ENCODE results near the gene CCDC85C. TPM values are rescaled to one million over a fixed set of nuclear protein-coding genes. Genes with fewer than 3 reads are reported as not detected.

CCDC85C gene
- polyA plus RNA-seq, 2 donors = 30.1 to 51.0 TPM

- Histone ChIP-seq H3K36me3 (ENCODE audit: control insufficient read depth in 2 of 2, insufficient read depth in 2 of 2, low read length in 1 of 2) (peaks cover 0 to 2% of the 10 kb centered on the region in 2 donors), H3K4me1 (ENCODE audit: control insufficient read depth in 2 of 2, insufficient read depth in 2 of 2, low read length in 1 of 2) (peaks cover 12 to 54% of the 10 kb centered on the region in 2 donors), H3K27ac (ENCODE audit: low read depth in 2 of 2, low read length in 1 of 2) (peak overlapping the region; percentile 13 to 38), H3K4me3 (ENCODE audit: low read depth in 1 of 2, low read length in 2 of 2) (no peak overlapping the region), H3K27me3 (ENCODE audit: control insufficient read depth in 1 of 2, insufficient read depth in 2 of 2, low read length in 2 of 2) (no peaks in the 10 kb centered on the region), H3K9me3 (ENCODE audit: control insufficient read depth in 2 of 2, insufficient read depth in 1 of 2, low read depth in 1 of 2, low read length in 1 of 2) (no peaks in the 10 kb centered on the region)
- WGBS, 2 donors = 79 to 85% methylated on average over 12 of the region's 12 CpGs
These were observed 33.3 kb downstream of the CCDC85C start for GRCh38 chr14:99570544-99571302.

GRCh38 chr14:99569725-99570543 is 34.1 kb downstream of the CCDC85C start:
- no peak overlapping the region for H3K4me3 ChIP-seq (ENCODE audit: low read depth in 1 of 2, low read length in 2 of 2)
- 71 to 75% methylated on average over 13 to 14 of the region's 14 CpGs for WGBS, 2 donors
- H3K27me3 ChIP-seq (ENCODE audit: control insufficient read depth in 1 of 2, insufficient read depth in 2 of 2, low read length in 2 of 2) = no peaks in the 10 kb centered on the region
- no peaks in the 10 kb centered on the region for H3K9me3 ChIP-seq (ENCODE audit: control insufficient read depth in 2 of 2, insufficient read depth in 1 of 2, low read depth in 1 of 2, low read length in 1 of 2)
- H3K4me1 ChIP-seq (ENCODE audit: control insufficient read depth in 2 of 2, insufficient read depth in 2 of 2, low read length in 1 of 2) = peaks cover 13 to 50% of the 10 kb centered on the region in 2 donors
- H3K36me3 ChIP-seq (ENCODE audit: control insufficient read depth in 2 of 2, insufficient read depth in 2 of 2, low read length in 1 of 2) = peaks cover 0 to 2% of the 10 kb centered on the region in 2 donors
- H3K27ac ChIP-seq (ENCODE audit: low read depth in 2 of 2, low read length in 1 of 2) = peak overlapping the region; percentile 13 to 34

- Histone ChIP-seq H3K4me3 (ENCODE audit: low read depth in 1 of 2, low read length in 2 of 2) (no peak overlapping the region), H3K27me3 (ENCODE audit: control insufficient read depth in 1 of 2, insufficient read depth in 2 of 2, low read length in 2 of 2) (no peaks in the 10 kb centered on the region), H3K9me3 (ENCODE audit: control insufficient read depth in 2 of 2, insufficient read depth in 1 of 2, low read depth in 1 of 2, low read length in 1 of 2) (no peaks in the 10 kb centered on the region), H3K4me1 (ENCODE audit: control insufficient read depth in 2 of 2, insufficient read depth in 2 of 2, low read length in 1 of 2) (peaks cover 13 to 46% of the 10 kb centered on the region in 2 donors), H3K36me3 (ENCODE audit: control insufficient read depth in 2 of 2, insufficient read depth in 2 of 2, low read length in 1 of 2) (peaks cover 0 to 2% of the 10 kb centered on the region in 2 donors), H3K27ac (ENCODE audit: low read depth in 2 of 2, low read length in 1 of 2) (peak overlapping the region; percentile 8 to 53)
- WGBS, 2 donors = 58 to 62% methylated on average over 22 of the region's 22 CpGs
These were observed 35.1 kb downstream of the CCDC85C start for GRCh38 chr14:99568567-99569560.

- Histone ChIP-seq H3K27ac (ENCODE audit: low read depth in 2 of 2, low read length in 1 of 2) (peak overlapping the region; percentile 66 to 84), H3K4me1 (ENCODE audit: control insufficient read depth in 2 of 2, insufficient read depth in 2 of 2, low read length in 1 of 2) (peaks cover 17 to 58% of the 10 kb centered on the region in 2 donors), H3K4me3 (ENCODE audit: low read depth in 1 of 2, low read length in 2 of 2) (no peak overlapping the region), H3K36me3 (ENCODE audit: control insufficient read depth in 2 of 2, insufficient read depth in 2 of 2, low read length in 1 of 2) (peaks cover 0 to 2% of the 10 kb centered on the region in 2 donors), H3K27me3 (ENCODE audit: control insufficient read depth in 1 of 2, insufficient read depth in 2 of 2, low read length in 2 of 2) (no peaks in the 10 kb centered on the region), H3K9me3 (ENCODE audit: control insufficient read depth in 2 of 2, insufficient read depth in 1 of 2, low read depth in 1 of 2, low read length in 1 of 2) (no peaks in the 10 kb centered on the region)
- 76 to 82% methylated on average over 20 of the region's 20 CpGs for WGBS, 2 donors
These were observed 37.3 kb downstream of the CCDC85C start for GRCh38 chr14:99566390-99567354.

- 31 to 34% methylated on average over 7 of the region's 7 CpGs for WGBS, 2 donors
- H3K4me1 ChIP-seq (ENCODE audit: control insufficient read depth in 2 of 2, insufficient read depth in 2 of 2, low read length in 1 of 2) = peaks cover 17 to 62% of the 10 kb centered on the region in 2 donors
These were observed 38.0 kb downstream of the CCDC85C start for GRCh38 chr14:99566009-99566389.

GRCh38 chr14:99565383-99565782 is 38.6 kb downstream of the CCDC85C start:
- Histone ChIP-seq H3K4me1 (ENCODE audit: control insufficient read depth in 2 of 2, insufficient read depth in 2 of 2, low read length in 1 of 2) (peaks cover 17 to 67% of the 10 kb centered on the region in 2 donors), H3K36me3 (ENCODE audit: control insufficient read depth in 2 of 2, insufficient read depth in 2 of 2, low read length in 1 of 2) (peaks cover 0 to 3% of the 10 kb centered on the region in 2 donors), H3K4me3 (ENCODE audit: low read depth in 1 of 2, low read length in 2 of 2) (no peak overlapping the region), H3K27ac (ENCODE audit: low read depth in 2 of 2, low read length in 1 of 2) (peak overlapping the region; percentile 66 to 96), H3K9me3 (ENCODE audit: control insufficient read depth in 2 of 2, insufficient read depth in 1 of 2, low read depth in 1 of 2, low read length in 1 of 2) (no peaks in the 10 kb centered on the region), H3K27me3 (ENCODE audit: control insufficient read depth in 1 of 2, insufficient read depth in 2 of 2, low read length in 2 of 2) (no peaks in the 10 kb centered on the region)
- 60 to 67% methylated on average over 4 of the region's 4 CpGs for WGBS, 2 donors

More at GRCh38 chr14:99566009-99566389, 38.0 kb downstream of the CCDC85C start:
- Histone ChIP-seq H3K27ac (ENCODE audit: low read depth in 2 of 2, low read length in 1 of 2) (peak overlapping the region; percentile 66 to 84), H3K9me3 (ENCODE audit: control insufficient read depth in 2 of 2, insufficient read depth in 1 of 2, low read depth in 1 of 2, low read length in 1 of 2) (no peaks in the 10 kb centered on the region), H3K27me3 (ENCODE audit: control insufficient read depth in 1 of 2, insufficient read depth in 2 of 2, low read length in 2 of 2) (no peaks in the 10 kb centered on the region), H3K4me3 (ENCODE audit: low read depth in 1 of 2, low read length in 2 of 2) (no peak overlapping the region), H3K36me3 (ENCODE audit: control insufficient read depth in 2 of 2, insufficient read depth in 2 of 2, low read length in 1 of 2) (peaks cover 0 to 2% of the 10 kb centered on the region in 2 donors)

- Histone ChIP-seq H3K4me3 (ENCODE audit: low read depth in 1 of 2, low read length in 2 of 2) (no peak overlapping the region), H3K4me1 (ENCODE audit: control insufficient read depth in 2 of 2, insufficient read depth in 2 of 2, low read length in 1 of 2) (peaks cover 17 to 64% of the 10 kb centered on the region in 2 donors), H3K9me3 (ENCODE audit: control insufficient read depth in 2 of 2, insufficient read depth in 1 of 2, low read depth in 1 of 2, low read length in 1 of 2) (no peaks in the 10 kb centered on the region), H3K27ac (ENCODE audit: low read depth in 2 of 2, low read length in 1 of 2) (peak overlapping the region; percentile 59 to 96), H3K27me3 (ENCODE audit: control insufficient read depth in 1 of 2, insufficient read depth in 2 of 2, low read length in 2 of 2) (no peaks in the 10 kb centered on the region), H3K36me3 (ENCODE audit: control insufficient read depth in 2 of 2, insufficient read depth in 2 of 2, low read length in 1 of 2) (peaks cover 0 to 1% of the 10 kb centered on the region in 2 donors)
- WGBS, 2 donors = 70 to 72% methylated on average over 14 of the region's 14 CpGs
These were observed 39.1 kb downstream of the CCDC85C start for GRCh38 chr14:99564926-99565259.

- Histone ChIP-seq H3K27me3 (ENCODE audit: control insufficient read depth in 1 of 2, insufficient read depth in 2 of 2, low read length in 2 of 2) (no peaks in the 10 kb centered on the region), H3K36me3 (ENCODE audit: control insufficient read depth in 2 of 2, insufficient read depth in 2 of 2, low read length in 1 of 2) (peaks cover 0 to 1% of the 10 kb centered on the region in 2 donors), H3K9me3 (ENCODE audit: control insufficient read depth in 2 of 2, insufficient read depth in 1 of 2, low read depth in 1 of 2, low read length in 1 of 2) (no peaks in the 10 kb centered on the region), H3K4me1 (ENCODE audit: control insufficient read depth in 2 of 2, insufficient read depth in 2 of 2, low read length in 1 of 2) (peaks cover 17 to 61% of the 10 kb centered on the region in 2 donors), H3K4me3 (ENCODE audit: low read depth in 1 of 2, low read length in 2 of 2) (no peak overlapping the region), H3K27ac (ENCODE audit: low read depth in 2 of 2, low read length in 1 of 2) (peak overlapping the region; percentile 59 to 96)
- 50 to 51% methylated on average over 11 of the region's 11 CpGs for WGBS, 2 donors
These were observed 39.6 kb downstream of the CCDC85C start for GRCh38 chr14:99564256-99564925.

All from esophagus (tissue), 2 donors.